ENCODE data around the gene LMAN1L.
A peak's percentile ranks its signal among the peaks of the same experiment; 100 is the strongest.

Gene LMAN1L

DNA sequence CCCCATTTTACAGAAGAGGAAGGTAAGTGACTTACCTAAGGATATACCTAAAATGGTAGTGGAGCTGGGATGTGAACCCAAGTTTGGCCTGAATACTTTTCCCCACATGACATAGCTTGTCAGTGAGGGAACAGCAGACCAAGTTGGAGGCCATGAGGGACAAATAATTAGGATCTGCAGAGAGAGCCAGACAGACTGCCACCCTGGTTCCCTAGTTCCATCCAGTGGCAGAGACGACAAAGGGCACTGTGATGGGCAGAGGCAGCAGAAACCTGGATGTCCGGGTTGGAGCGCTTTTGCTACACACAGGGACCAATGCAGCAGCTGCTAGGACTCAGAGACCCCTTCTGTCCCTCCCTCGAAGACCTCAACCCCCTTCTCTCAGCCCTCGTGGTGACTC, 15.0 kb downstream of the LMAN1L start:
- H3K27ac ChIP-seq (replicated peaks; ENCODE audit: low read length), result no peak overlapping the region
- H2AFZ ChIP-seq (ENCODE audit: low read length), result no peak overlapping the region
- no peak overlapping the region for H2BK120ac ChIP-seq (ENCODE audit: low read depth, low read length)
- H4K91ac ChIP-seq (ENCODE audit: low read depth, low read length, poor library complexity), result no peak overlapping the region
- H3K4me3 ChIP-seq (ENCODE audit: low read length in 2 of 2), result no peak overlapping the region
- H3K79me1 ChIP-seq (ENCODE audit: low read depth, low read length), result no peaks in the 10 kb centered on the region
- H3K36me3 ChIP-seq (replicated peaks in 1 of 2; ENCODE audit: control insufficient read depth in 2 of 2, insufficient read depth in 2 of 2, low read length in 2 of 2), result no peaks in the 10 kb centered on the region
- H3K27me3 ChIP-seq (ENCODE audit: control insufficient read depth in 3 of 3, insufficient read depth in 3 of 3, low read depth in 1 of 3, low read length in 3 of 3), result peaks cover 0 to 86% (median 28%) of the 10 kb centered on the region in 3 experiments
- peaks cover 0 to 7% of the 10 kb centered on the region in 2 donors for H3K4me1 ChIP-seq (ENCODE audit: control insufficient read depth in 2 of 2, insufficient read depth in 1 of 2, low read depth in 1 of 2, low read length in 2 of 2)
- H3K23ac ChIP-seq (ENCODE audit: low read depth, low read length, poor library complexity), result no peak overlapping the region
- no peak overlapping the region for H2AK5ac ChIP-seq (ENCODE audit: low read depth, low read length)
- no peak overlapping the region for H3K9ac ChIP-seq (ENCODE audit: low read depth, low read length, poor library complexity)
- H2BK12ac ChIP-seq (ENCODE audit: low read length), result no peak overlapping the region
- H3K14ac ChIP-seq (ENCODE audit: low read length), result no peak overlapping the region
- no peak overlapping the region for H3K4me2 ChIP-seq (ENCODE audit: insufficient read depth, low read length, poor library complexity, severe bottlenecking)
- no CpG with 5 or more reads among the region's 5 CpGs for WGBS, 2 donors (ENCODE audit: extremely low coverage in 2 of 2, insufficient read length in 2 of 2, insufficient replicate concordance in 1 of 2)
- H4K8ac ChIP-seq (ENCODE audit: low read depth, low read length), result no peak overlapping the region
- DNase-seq (ENCODE audit: low spot score), result no peak
- H2BK15ac ChIP-seq (ENCODE audit: low read length), result no peak overlapping the region
- no peak overlapping the region for H2BK5ac ChIP-seq (ENCODE audit: low read length)
- peak overlapping the region; percentile 33 for H3K18ac ChIP-seq (ENCODE audit: low read length)
- H3K9me3 ChIP-seq (replicated peaks in 1 of 2; ENCODE audit: control insufficient read depth in 2 of 2, insufficient read depth in 1 of 2, low read depth in 1 of 2, low read length in 2 of 2), result no peaks in the 10 kb centered on the region
- no peak overlapping the region for H3K4ac ChIP-seq (ENCODE audit: low read length)

DNA sequence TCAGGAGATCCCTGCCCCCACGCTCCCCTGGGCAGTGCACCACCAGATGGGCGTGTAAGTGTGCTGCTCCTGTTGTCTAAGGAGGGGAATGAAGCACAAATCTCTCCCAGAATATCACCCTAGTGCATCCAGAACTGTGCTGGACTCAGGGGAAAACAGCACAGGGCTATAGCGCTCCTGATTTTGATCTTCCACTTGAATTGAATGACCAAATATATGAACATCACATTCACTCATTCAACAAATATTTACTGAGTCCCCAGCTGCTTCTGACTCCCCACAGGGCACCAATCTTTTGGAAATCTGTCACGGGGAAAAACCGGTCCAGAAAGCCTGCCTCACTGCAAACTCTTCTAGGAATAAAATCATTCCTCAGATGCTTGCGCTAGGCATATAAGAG, 16.2 kb downstream of the LMAN1L start:
- Histone ChIP-seq H4K91ac (ENCODE audit: low read depth, low read length, poor library complexity) (no peak overlapping the region), H4K8ac (ENCODE audit: low read depth, low read length) (no peak overlapping the region), H2BK12ac (ENCODE audit: low read length) (no peak overlapping the region), H3K9ac (ENCODE audit: low read depth, low read length, poor library complexity) (no peak overlapping the region), H2BK15ac (ENCODE audit: low read length) (no peak overlapping the region), H2AFZ (ENCODE audit: low read length) (no peak overlapping the region), H2BK120ac (ENCODE audit: low read depth, low read length) (no peak overlapping the region), H3K14ac (ENCODE audit: low read length) (no peak overlapping the region), H3K4ac (ENCODE audit: low read length) (no peak overlapping the region), H3K27ac (replicated peaks; ENCODE audit: low read length) (no peak overlapping the region), H3K36me3 (replicated peaks in 1 of 2; ENCODE audit: control insufficient read depth in 2 of 2, insufficient read depth in 2 of 2, low read length in 2 of 2) (no peaks in the 10 kb centered on the region), H3K23ac (ENCODE audit: low read depth, low read length, poor library complexity) (no peak overlapping the region), H3K4me3 (ENCODE audit: low read length in 2 of 2) (no peak overlapping the region), H3K79me1 (ENCODE audit: low read depth, low read length) (no peaks in the 10 kb centered on the region), H3K27me3 (ENCODE audit: control insufficient read depth in 3 of 3, insufficient read depth in 3 of 3, low read depth in 1 of 3, low read length in 3 of 3) (peaks cover 0 to 74% (median 28%) of the 10 kb centered on the region in 3 experiments), H2AK5ac (ENCODE audit: low read depth, low read length) (no peak overlapping the region), H3K4me1 (ENCODE audit: control insufficient read depth in 2 of 2, insufficient read depth in 1 of 2, low read depth in 1 of 2, low read length in 2 of 2) (peaks cover 0 to 7% of the 10 kb centered on the region in 2 donors), H3K9me3 (replicated peaks in 1 of 2; ENCODE audit: control insufficient read depth in 2 of 2, insufficient read depth in 1 of 2, low read depth in 1 of 2, low read length in 2 of 2) (no peaks in the 10 kb centered on the region), H3K18ac (ENCODE audit: low read length) (no peak overlapping the region), H3K4me2 (ENCODE audit: insufficient read depth, low read length, poor library complexity, severe bottlenecking) (no peak overlapping the region), H2BK5ac (ENCODE audit: low read length) (no peak overlapping the region)
- no CpG with 5 or more reads among the region's 6 CpGs for WGBS, 2 donors (ENCODE audit: extremely low coverage in 2 of 2, insufficient read length in 2 of 2, insufficient replicate concordance in 1 of 2)
- no peak for DNase-seq (ENCODE audit: low spot score)

DNA sequence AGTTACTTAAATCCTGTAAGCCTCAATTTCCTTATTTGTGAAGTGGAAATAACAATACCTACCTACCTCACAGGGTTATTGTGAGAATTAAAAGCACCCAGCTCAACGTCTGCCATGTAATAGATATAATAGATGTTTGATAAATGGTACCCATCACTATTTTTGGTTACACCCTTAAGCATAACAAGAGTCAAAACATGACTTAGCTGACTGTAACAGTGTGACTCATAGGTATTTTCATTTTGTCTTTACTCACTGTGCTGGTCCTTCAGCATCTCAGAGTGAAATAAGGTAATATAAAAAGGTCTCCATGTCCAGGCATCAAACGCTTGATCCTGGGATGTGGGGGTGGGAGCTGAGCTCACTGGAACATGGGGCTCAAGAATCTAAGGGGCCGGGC, 16.9 kb downstream of the LMAN1L start:
- H3K9ac ChIP-seq (ENCODE audit: low read depth, low read length, poor library complexity), result no peak overlapping the region
- DNase-seq (ENCODE audit: low spot score), result no peak
- peaks cover 0 to 67% (median 27%) of the 10 kb centered on the region in 3 experiments for H3K27me3 ChIP-seq (ENCODE audit: control insufficient read depth in 3 of 3, insufficient read depth in 3 of 3, low read depth in 1 of 3, low read length in 3 of 3)
- no peaks in the 10 kb centered on the region for H3K36me3 ChIP-seq (replicated peaks in 1 of 2; ENCODE audit: control insufficient read depth in 2 of 2, insufficient read depth in 2 of 2, low read length in 2 of 2)
- peaks cover 0 to 7% of the 10 kb centered on the region in 2 donors for H3K4me1 ChIP-seq (ENCODE audit: control insufficient read depth in 2 of 2, insufficient read depth in 1 of 2, low read depth in 1 of 2, low read length in 2 of 2)
- no peak overlapping the region for H2AK5ac ChIP-seq (ENCODE audit: low read depth, low read length)
- H3K4me3 ChIP-seq (ENCODE audit: low read length in 2 of 2), result no peak overlapping the region
- H4K8ac ChIP-seq (ENCODE audit: low read depth, low read length), result no peak overlapping the region
- H4K91ac ChIP-seq (ENCODE audit: low read depth, low read length, poor library complexity), result no peak overlapping the region
- H2BK5ac ChIP-seq (ENCODE audit: low read length), result no peak overlapping the region
- H3K9me3 ChIP-seq (replicated peaks in 1 of 2; ENCODE audit: control insufficient read depth in 2 of 2, insufficient read depth in 1 of 2, low read depth in 1 of 2, low read length in 2 of 2), result no peaks in the 10 kb centered on the region
- H2BK12ac ChIP-seq (ENCODE audit: low read length), result no peak overlapping the region
- no CpG with 5 or more reads among the region's 3 CpGs for WGBS, 2 donors (ENCODE audit: extremely low coverage in 2 of 2, insufficient read length in 2 of 2, insufficient replicate concordance in 1 of 2)
- no peak overlapping the region for H3K23ac ChIP-seq (ENCODE audit: low read depth, low read length, poor library complexity)
- no peak overlapping the region for H3K4me2 ChIP-seq (ENCODE audit: insufficient read depth, low read length, poor library complexity, severe bottlenecking)
- H3K79me1 ChIP-seq (ENCODE audit: low read depth, low read length), result no peaks in the 10 kb centered on the region
- H3K27ac ChIP-seq (replicated peaks; ENCODE audit: low read length), result no peak overlapping the region
- H3K18ac ChIP-seq (ENCODE audit: low read length), result no peak overlapping the region
- no peak overlapping the region for H2BK15ac ChIP-seq (ENCODE audit: low read length)
- no peak overlapping the region for H3K14ac ChIP-seq (ENCODE audit: low read length)
- H3K4ac ChIP-seq (ENCODE audit: low read length), result no peak overlapping the region
- no peak overlapping the region for H2AFZ ChIP-seq (ENCODE audit: low read length)
- H2BK120ac ChIP-seq (ENCODE audit: low read depth, low read length), result no peak overlapping the region

DNA sequence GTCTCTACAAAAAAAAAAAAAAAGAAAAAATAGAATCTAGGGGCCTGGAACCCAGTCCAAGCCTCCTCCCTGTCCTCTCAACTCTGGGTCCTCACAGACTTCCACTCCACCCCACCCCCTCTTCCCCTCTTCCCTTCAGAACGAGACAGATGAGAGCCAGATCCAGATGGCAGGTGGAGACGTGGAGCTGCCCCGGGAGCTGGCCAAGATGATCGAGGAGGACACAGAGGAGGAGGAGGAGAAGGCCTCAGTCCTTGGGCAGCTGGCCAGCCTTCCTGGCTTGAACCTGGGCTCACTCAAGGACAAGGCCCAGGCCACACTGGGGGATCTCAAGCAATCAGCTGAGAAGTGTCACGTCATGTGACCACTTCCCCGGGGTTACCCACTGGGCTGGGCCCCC, 17.4 kb downstream of the LMAN1L start:
- no peak overlapping the region for H4K91ac ChIP-seq (ENCODE audit: low read depth, low read length, poor library complexity)
- no peak overlapping the region for H2AFZ ChIP-seq (ENCODE audit: low read length)
- no peak overlapping the region for H2BK120ac ChIP-seq (ENCODE audit: low read depth, low read length)
- H4K8ac ChIP-seq (ENCODE audit: low read depth, low read length), result no peak overlapping the region
- no peak overlapping the region for H3K9ac ChIP-seq (ENCODE audit: low read depth, low read length, poor library complexity)
- H2BK5ac ChIP-seq (ENCODE audit: low read length), result no peak overlapping the region
- no peak overlapping the region for H2AK5ac ChIP-seq (ENCODE audit: low read depth, low read length)
- no peak overlapping the region for H3K18ac ChIP-seq (ENCODE audit: low read length)
- no peak overlapping the region for H3K4me2 ChIP-seq (ENCODE audit: insufficient read depth, low read length, poor library complexity, severe bottlenecking)
- H3K23ac ChIP-seq (ENCODE audit: low read depth, low read length, poor library complexity), result no peak overlapping the region
- H3K14ac ChIP-seq (ENCODE audit: low read length), result no peak overlapping the region
- no peak overlapping the region for H3K4ac ChIP-seq (ENCODE audit: low read length)
- no peaks in the 10 kb centered on the region for H3K36me3 ChIP-seq (replicated peaks in 1 of 2; ENCODE audit: control insufficient read depth in 2 of 2, insufficient read depth in 2 of 2, low read length in 2 of 2)
- no peaks in the 10 kb centered on the region for H3K79me1 ChIP-seq (ENCODE audit: low read depth, low read length)
- no peak overlapping the region for H2BK15ac ChIP-seq (ENCODE audit: low read length)
- DNase-seq (ENCODE audit: low spot score), result no peak
- WGBS, 2 donors (ENCODE audit: extremely low coverage in 2 of 2, insufficient read length in 2 of 2, insufficient replicate concordance in 1 of 2), result no CpG with 5 or more reads among the region's 6 CpGs
- H3K9me3 ChIP-seq (replicated peaks in 1 of 2; ENCODE audit: control insufficient read depth in 2 of 2, insufficient read depth in 1 of 2, low read depth in 1 of 2, low read length in 2 of 2), result no peaks in the 10 kb centered on the region
- no peak overlapping the region for H3K4me3 ChIP-seq (ENCODE audit: low read length in 2 of 2)
- H2BK12ac ChIP-seq (ENCODE audit: low read length), result no peak overlapping the region
- peaks cover 0 to 62% (median 25%) of the 10 kb centered on the region in 3 experiments for H3K27me3 ChIP-seq (ENCODE audit: control insufficient read depth in 3 of 3, insufficient read depth in 3 of 3, low read depth in 1 of 3, low read length in 3 of 3)
- peaks cover 0 to 7% of the 10 kb centered on the region in 2 donors for H3K4me1 ChIP-seq (ENCODE audit: control insufficient read depth in 2 of 2, insufficient read depth in 1 of 2, low read depth in 1 of 2, low read length in 2 of 2)
- no peak overlapping the region for H3K27ac ChIP-seq (replicated peaks; ENCODE audit: low read length)
